K562 (cell line): ENCODE results near the gene HPS4. TPM values are rescaled to one million over a fixed set of nuclear protein-coding genes. Genes with fewer than 3 reads are reported as not detected.
A peak's percentile ranks its signal among the peaks of the same experiment; 100 is the strongest.
"Not testable (repeated sequence)": the region's sequence is repeated elsewhere in the genome, so short reads cannot be mapped to it uniquely, and the experiment has no call there.

Experiments
- ATAC-seq: fragments of 200-7000 bp; cut with Tn5 transposase; 3 replicates; pipeline ENCODE4 v1.9.1; 2020; ENCODE audit warnings: moderate library complexity
- BruUV-seq: library from RNA; stranded (reverse); fragments of 400-500 nt; replicated peaks from 2 replicates; lab custom pipeline; 2021; lab: Mats Ljungman, UMichigan
- CTCF ChIA-PET: fragments of 300-600 bp; formaldehyde crosslinking; extraction: SDS; loops from one replicate; lab custom pipeline; 2021; ENCODE audit warnings: low intra/inter-chr PET ratio; lab: Yijun Ruan, JAX
- POLR2A ChIA-PET: fragments of 300-600, 350-650 bp; sonication (Branson Sonifier 250); formaldehyde crosslinking; extraction: SDS; loops from one replicate; lab custom pipeline; 2021; ENCODE audit warnings: antibody characterized with exemption, inconsistent platforms; lab: Yijun Ruan, JAX
- DNase-seq, 4 experiments: peaks; one replicate each; pipeline versions ENCODE4 v3.0.0 to v3.0.0-alpha.2; 2011 to 2018; ENCODE audit warnings: low spot score in 3 of 4, mixed read lengths in 3 of 4; ENCODE audit errors: extremely low read depth in 1 of 4
- FAIRE-seq: peaks from 2 replicates; lab custom pipeline; 2011; peaks lifted over from hg19 to GRCh38; lab: Jason Lieb, UNC
- H2AFZ ChIP-seq: 2 replicates; pipeline ENCODE4 v1.6.0; 2011; ENCODE audit warnings: low read depth, low read length, control low read depth, inconsistent platforms
- H3K27ac ChIP-seq: fragments of 200-600 bp; 3 replicates; pipeline ENCODE4 v1.8.0; 2011; ENCODE audit warnings: low read depth, mild to moderate bottlenecking, control low read depth, inconsistent platforms, low read length, moderate library complexity, mixed read lengths; ENCODE audit errors: extremely low read depth
- H3K27me3 ChIP-seq, 2 experiments: fragments of 300-600 bp in 1 of 2; 2 replicates in 1 of 2; 3 replicates in 1 of 2; pipeline versions ENCODE4 v1.6.0 to v1.8.0; 2011; ENCODE audit warnings: inconsistent platforms in 2 of 2, low read length in 2 of 2, mild to moderate bottlenecking in 1 of 2, mixed read lengths in 1 of 2, moderate library complexity in 1 of 2; ENCODE audit not compliant: control insufficient read depth in 2 of 2, insufficient read depth in 2 of 2
- H3K36me3 ChIP-seq: fragments of 300-600 bp; 3 replicates; pipeline ENCODE4 v1.8.0; 2011; ENCODE audit warnings: mild to moderate bottlenecking, low read length, inconsistent platforms; ENCODE audit not compliant: control insufficient read depth, insufficient read depth
- H3K4me1 ChIP-seq, 2 experiments: fragments of 200-600 bp in 1 of 2; replicated peaks in 1 of 2; 2 replicates in 1 of 2; 3 replicates in 1 of 2; pipeline versions ENCODE4 v1.5.1 to v1.8.0; 2011; ENCODE audit warnings: inconsistent platforms in 2 of 2, low read length in 2 of 2, mild to moderate bottlenecking in 1 of 2, mixed read lengths in 1 of 2, moderate library complexity in 1 of 2; ENCODE audit not compliant: control insufficient read depth in 2 of 2, insufficient read depth in 2 of 2
- H3K4me2 ChIP-seq: 2 replicates; pipeline ENCODE4 v1.6.1; 2011; ENCODE audit warnings: low read length, control low read depth, inconsistent platforms, mixed read lengths; ENCODE audit not compliant: insufficient read depth
- H3K4me3 ChIP-seq: fragments of 200-600 bp; sonication (generic), shearing (Covaris generic); 2 replicates; pipeline ENCODE4 v1.5.1; 2016; ENCODE audit warnings: control low read depth, inconsistent platforms
- H3K79me2 ChIP-seq: fragments of 200-600 bp; 3 replicates; pipeline ENCODE4 v1.8.0; 2011; ENCODE audit warnings: low read length, inconsistent platforms; ENCODE audit not compliant: control insufficient read depth, insufficient read depth
- H3K9ac ChIP-seq, 2 experiments: 2 replicates each; pipeline versions ENCODE4 v1.6.0 to v1.6.1; 2011; ENCODE audit warnings: low read depth in 2 of 2, low read length in 2 of 2, control low read depth in 1 of 2, inconsistent platforms in 1 of 2, mild to moderate bottlenecking in 1 of 2, mixed read lengths in 1 of 2; ENCODE audit not compliant: insufficient read depth in 1 of 2
- H3K9me1 ChIP-seq: one replicate; pipeline ENCODE4 v1.6.0; 2011; ENCODE audit warnings: inconsistent platforms, mild to moderate bottlenecking, low read length, moderate library complexity; ENCODE audit not compliant: control insufficient read depth, insufficient read depth
- H3K9me3 ChIP-seq: replicated peaks from 2 replicates; pipeline ENCODE4 v1.5.1; 2011; ENCODE audit warnings: low read depth, low read length, inconsistent platforms; ENCODE audit not compliant: control insufficient read depth, insufficient read depth
- H4K20me1 ChIP-seq: replicated peaks from 2 replicates; pipeline ENCODE4 v1.6.1; 2011; ENCODE audit warnings: low read length, inconsistent platforms, mixed read lengths; ENCODE audit not compliant: control insufficient read depth, insufficient read depth
- CEBPB ChIP-seq: fragments of 450-650 bp; IDR thresholded peaks from 2 replicates; pipeline ENCODE4 v1.6.1; 2016; ENCODE audit warnings: missing genetic modification characterization, missing compliant biosample characterization
- CEBPG ChIP-seq, 3 experiments: fragments of 200-800 bp in 1 of 3; sonication (Bioruptor generic) in 1 of 3; sonication (generic) in 1 of 3; formaldehyde crosslinking in 1 of 3; IDR thresholded peaks in 2 of 3; conservative IDR thresholded peaks in 1 of 3; 2 replicates each; pipeline versions ENCODE4 v1.6.1 to v1.8.0; 2016 to 2022; ENCODE audit warnings: missing compliant biosample characterization in 2 of 3, missing genetic modification characterization in 2 of 3, mild to moderate bottlenecking in 1 of 3, missing genetic modification reagents in 1 of 3
- CREB1 ChIP-seq, 2 experiments: sonication (generic) in 1 of 2; formaldehyde crosslinking in 1 of 2; IDR thresholded peaks; 2 replicates each; pipeline versions ENCODE4 v1.6.1 to v1.8.0; 2012 to 2022; ENCODE audit warnings: inconsistent platforms in 1 of 2, mild to moderate bottlenecking in 1 of 2, missing genetic modification reagents in 1 of 2, moderate library complexity in 1 of 2
- GMEB1 ChIP-seq: fragments of 250-450 bp; sonication (Bioruptor Pico); IDR thresholded peaks from 2 replicates; pipeline ENCODE4 v1.4.0; 2020; ENCODE audit warnings: mild to moderate bottlenecking
- HIVEP1 ChIP-seq: fragments of 250-450 bp; sonication (Bioruptor Pico); IDR thresholded peaks from 2 replicates; pipeline ENCODE4 v1.4.0; 2020; ENCODE audit warnings: mild to moderate bottlenecking
- MXI1 ChIP-seq: IDR thresholded peaks from 2 replicates; pipeline ENCODE4 v1.6.1; 2011; ENCODE audit warnings: low read depth, mild to moderate bottlenecking, improper control_type of control experiment, low read length
- SP1 ChIP-seq: sonication (generic); formaldehyde crosslinking; IDR thresholded peaks from 2 replicates; pipeline ENCODE4 v1.8.1; 2022; ENCODE audit warnings: mild to moderate bottlenecking, missing genetic modification reagents
- THRB ChIP-seq: fragments of 450-650 bp; formaldehyde crosslinking; conservative IDR thresholded peaks from 2 replicates; pipeline ENCODE4 v1.4.0; 2022; ENCODE audit warnings: mild to moderate bottlenecking, missing genetic modification characterization
- WHSC1 ChIP-seq: IDR thresholded peaks from one replicate; pipeline ENCODE4 v1.6.1; 2012; ENCODE audit warnings: low read length, control low read depth, inconsistent platforms
- WGBS: fragments of 100-300 bp; shearing (Covaris generic); methylation state at CpG from one replicate; pipeline ENCODE4 v1.1.6; 2016; ENCODE audit warnings: low coverage, mixed read lengths; ENCODE audit not compliant: insufficient coverage; ENCODE audit errors: missing lambda C conversion rate; 5-methylcytosine and 5-hydroxymethylcytosine counted together
- in situ Hi-C: fragments of 300-500 bp; cut with MboI; formaldehyde crosslinking; loops from 4 replicates; pipeline ENCODE4 v1.15.0; 2018; ENCODE audit warnings: inconsistent platforms, mixed read lengths
- intact Hi-C: fragments of 100-400 bp; cut with micrococcal nuclease; formaldehyde crosslinking; loops from 2 replicates; pipeline ENCODE4 v1.14.2; 2022
- polyA plus RNA-seq, 8 experiments: library from polyadenylated mRNA; depleted of rRNA in 4 of 8; stranded (reverse) in 5 of 8; unstranded in 3 of 8; fragments of >200 nt; fragmentation: Nextera tagmentation in 2 of 8; fragmentation: Illumina TruSeq in 1 of 8; extraction: Ambion mirVana in 2 of 8; extraction: Trizol in 1 of 8; gene quantifications; 2 replicates each; pipeline versions ENCODE4 v1.2.1 to v1.2.3, GENCODE V29; 2011 to 2014; ENCODE audit warnings: inconsistent platforms in 1 of 8, missing spikeins in 1 of 8
- total RNA-seq, 7 experiments: library from RNA; depleted of rRNA in 6 of 7; stranded (reverse); fragments of >200 nt in 6 of 7; fragmentation: Illumina TruSeq in 2 of 7; extraction: Trizol in 2 of 7; gene quantifications; 2 replicates each; pipeline versions ENCODE4 v1.2.1 to v1.2.3, GENCODE V29; 2011 to 2021; ENCODE audit warnings: low replicate concordance in 1 of 7

Gene HPS4
- total and polyA plus RNA-seq, 9 of the 15 experiments (the other 6 are each of a cell fraction or from before 2014, with no cell fraction given): 12.8 to 29.2 (median 25.3) TPM

GRCh38 chr22:26483439-26484359, at the start of gene HPS4, which contains the start of gene SRRD (continued):
- peak; percentile 98 for TF ChIP-seq CREB1 (IDR thresholded peaks at IDR 0.05)
- TF ChIP-seq CREB1 (CRISPR knock-in tag; IDR thresholded peaks at IDR 0.05): peak; percentile 99
- no peak for TF ChIP-seq HIVEP1 (CRISPR knock-in tag)
- 0 out of 2 replicates have a peak, but pooled peaks have one; percentile 72 for TF ChIP-seq MXI1
- peak; percentile 78 for TF ChIP-seq SP1
- TF ChIP-seq WHSC1: no peak
- TF ChIP-seq GMEB1: peak; percentile 82

- H2AFZ ChIP-seq: no peak overlapping the region
- TF ChIP-seq THRB (no peak), CEBPG (CRISPR knock-in tag; IDR thresholded peaks at IDR 0.05) (no peak), CEBPG (tag; conservative IDR thresholded peaks at IDR 0.05 in 1 of 2, IDR thresholded peaks at IDR 0.05 in 1 of 2) (peak; percentile 34 to 40; a peak in 1 of 4 replicates), CEBPB (tag) (peak; percentile 16; the same call in 1 of the 2 replicates)
- TF ChIP-seq, all 486 proteins: peak for 2
- CTCF ChIA-PET: no interaction called here
- no peaks in the 10 kb centered on the region for H4K20me1 ChIP-seq
- H3K9me3 ChIP-seq: no peaks in the 10 kb centered on the region
- H3K79me2 ChIP-seq: no peaks in the 10 kb centered on the region; the same call in 2 of the 3 replicates
- H3K27me3 ChIP-seq: no peaks in the 10 kb centered on the region
- H3K9me1 ChIP-seq: no peaks in the 10 kb centered on the region
- no peak overlapping the region for H3K4me3 ChIP-seq
- in situ Hi-C loops: no loop called here
- no peak for DNase-seq
- POLR2A ChIA-PET: interaction anchor here (1.1 kb wide), 1 partner anchor 11 kb away, joined by 4 read pairs; no protein-coding TSS in a partner anchor
- FAIRE-seq: no peak
- peaks cover 95% of the 10 kb centered on the region for H3K36me3 ChIP-seq
- H3K4me2 ChIP-seq: no peak overlapping the region
- intact Hi-C loops: no loop called here
- no peak overlapping the region for H3K9ac ChIP-seq
- no peak overlapping the region for H3K27ac ChIP-seq
- no peak for ATAC-seq
- 100% methylated on average over 2 of the region's 2 CpGs for WGBS
- BruUV-seq: no TSS peak
- no peaks in the 10 kb centered on the region; a peak in 1 of 5 replicates for H3K4me1 ChIP-seq
Measured at GRCh38 chr22:26529345-26529744, 45.8 kb upstream of the HPS4 start.

- WGBS: 89% methylated on average over 4 of the region's 9 CpGs
- intact Hi-C loops, H2AFZ ChIP-seq, CTCF ChIA-PET, H3K27ac ChIP-seq, BruUV-seq, H4K20me1 ChIP-seq, H3K4me1 ChIP-seq, FAIRE-seq, ATAC-seq, H3K4me2 ChIP-seq, H3K27me3 ChIP-seq, H3K9me1 ChIP-seq, H3K79me2 ChIP-seq, DNase-seq, in situ Hi-C loops, H3K4me3 ChIP-seq, H3K9ac ChIP-seq, H3K9me3 ChIP-seq, POLR2A ChIA-PET: not testable (repeated sequence)
- peaks cover 91% of the 10 kb centered on the region for H3K36me3 ChIP-seq
Measured at GRCh38 chr22:26528518-26528917, 44.9 kb upstream of the HPS4 start.
